Liver (tissue), 3 donors: ENCODE results near the gene KIAA1217.

Source experiments
- JUND ChIP-seq, 2 donors: IDR thresholded peaks; 2 replicates each; pipeline ENCODE4 v1.6.1; 2016; ENCODE audit warnings: antibody characterized with exemption in 2 of 2
- MAX ChIP-seq: IDR thresholded peaks from 2 replicates; pipeline ENCODE4 v1.6.1; 2016; ENCODE audit warnings: antibody characterized with exemption
- RXRA ChIP-seq, 2 donors: IDR thresholded peaks; 2 replicates each; pipeline ENCODE4 v1.6.1; 2017 to 2018; ENCODE audit warnings: antibody characterized with exemption in 2 of 2, mild to moderate bottlenecking in 1 of 2
- SP1 ChIP-seq: IDR thresholded peaks from 2 replicates; pipeline ENCODE4 v1.6.1; 2018; ENCODE audit warnings: antibody characterized with exemption, mild to moderate bottlenecking
- TAF1 ChIP-seq: conservative IDR thresholded peaks from 2 replicates; pipeline ENCODE4 v1.6.1; 2016; ENCODE audit warnings: antibody characterized with exemption, mild to moderate bottlenecking
- YY1 ChIP-seq: IDR thresholded peaks from 2 replicates; pipeline ENCODE4 v1.6.1; 2016; ENCODE audit warnings: antibody characterized with exemption, mild to moderate bottlenecking
- TF ChIP-seq, protein P1 (sequence below): fragments of 150-350 bp; IDR thresholded peaks from 2 replicates; pipeline ENCODE4 v1.5.1; 2017; ENCODE audit warnings: improper control_type of control experiment, low read depth, low read length; ENCODE audit not compliant: missing input control
- TF ChIP-seq, protein P2 (sequence below): IDR thresholded peaks from 2 replicates; pipeline ENCODE4 v1.6.1; 2016; ENCODE audit warnings: antibody characterized with exemption
- donor health status: healthy.
- donor health status: healthy.

DNA sequence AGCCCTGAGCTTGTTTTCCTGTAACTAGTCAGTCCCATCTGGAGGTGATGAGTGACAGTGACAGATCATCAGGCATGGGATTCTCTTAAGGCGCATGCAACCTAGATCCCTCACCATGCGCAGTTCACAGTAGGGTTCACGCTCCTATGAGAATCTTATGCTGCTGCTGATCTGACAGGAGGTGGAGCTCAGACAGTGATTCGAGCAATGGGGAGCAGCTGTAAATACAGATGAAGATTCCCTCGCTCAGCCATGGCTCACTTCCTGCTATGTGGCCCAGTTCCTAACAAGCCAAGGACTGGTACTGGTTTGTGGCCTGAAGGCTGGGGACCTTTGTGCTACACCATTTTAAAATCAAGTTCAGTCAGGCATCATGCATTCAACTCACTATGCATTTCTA lies 221.7 kb downstream of the KIAA1217 start:
- TF ChIP-seq, protein P1, sequence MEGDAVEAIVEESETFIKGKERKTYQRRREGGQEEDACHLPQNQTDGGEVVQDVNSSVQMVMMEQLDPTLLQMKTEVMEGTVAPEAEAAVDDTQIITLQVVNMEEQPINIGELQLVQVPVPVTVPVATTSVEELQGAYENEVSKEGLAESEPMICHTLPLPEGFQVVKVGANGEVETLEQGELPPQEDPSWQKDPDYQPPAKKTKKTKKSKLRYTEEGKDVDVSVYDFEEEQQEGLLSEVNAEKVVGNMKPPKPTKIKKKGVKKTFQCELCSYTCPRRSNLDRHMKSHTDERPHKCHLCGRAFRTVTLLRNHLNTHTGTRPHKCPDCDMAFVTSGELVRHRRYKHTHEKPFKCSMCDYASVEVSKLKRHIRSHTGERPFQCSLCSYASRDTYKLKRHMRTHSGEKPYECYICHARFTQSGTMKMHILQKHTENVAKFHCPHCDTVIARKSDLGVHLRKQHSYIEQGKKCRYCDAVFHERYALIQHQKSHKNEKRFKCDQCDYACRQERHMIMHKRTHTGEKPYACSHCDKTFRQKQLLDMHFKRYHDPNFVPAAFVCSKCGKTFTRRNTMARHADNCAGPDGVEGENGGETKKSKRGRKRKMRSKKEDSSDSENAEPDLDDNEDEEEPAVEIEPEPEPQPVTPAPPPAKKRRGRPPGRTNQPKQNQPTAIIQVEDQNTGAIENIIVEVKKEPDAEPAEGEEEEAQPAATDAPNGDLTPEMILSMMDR: no peak
- TF ChIP-seq TAF1: no peak
- TF ChIP-seq MAX: no peak
- no peak for TF ChIP-seq SP1
- no peak for TF ChIP-seq RXRA (IDR thresholded peaks at IDR 0.05)
- TF ChIP-seq, protein P2, sequence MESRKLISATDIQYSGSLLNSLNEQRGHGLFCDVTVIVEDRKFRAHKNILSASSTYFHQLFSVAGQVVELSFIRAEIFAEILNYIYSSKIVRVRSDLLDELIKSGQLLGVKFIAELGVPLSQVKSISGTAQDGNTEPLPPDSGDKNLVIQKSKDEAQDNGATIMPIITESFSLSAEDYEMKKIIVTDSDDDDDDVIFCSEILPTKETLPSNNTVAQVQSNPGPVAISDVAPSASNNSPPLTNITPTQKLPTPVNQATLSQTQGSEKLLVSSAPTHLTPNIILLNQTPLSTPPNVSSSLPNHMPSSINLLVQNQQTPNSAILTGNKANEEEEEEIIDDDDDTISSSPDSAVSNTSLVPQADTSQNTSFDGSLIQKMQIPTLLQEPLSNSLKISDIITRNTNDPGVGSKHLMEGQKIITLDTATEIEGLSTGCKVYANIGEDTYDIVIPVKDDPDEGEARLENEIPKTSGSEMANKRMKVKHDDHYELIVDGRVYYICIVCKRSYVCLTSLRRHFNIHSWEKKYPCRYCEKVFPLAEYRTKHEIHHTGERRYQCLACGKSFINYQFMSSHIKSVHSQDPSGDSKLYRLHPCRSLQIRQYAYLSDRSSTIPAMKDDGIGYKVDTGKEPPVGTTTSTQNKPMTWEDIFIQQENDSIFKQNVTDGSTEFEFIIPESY: no peak
- TF ChIP-seq JUND (IDR thresholded peaks at IDR 0.05): no peak
- TF ChIP-seq YY1: no peak
